GM13976 (cell line): Measurements from ENCODE around the gene MSRB3.

Experiments used
- DNase-seq: peaks from one replicate; pipeline ENCODE4 v3.0.0; 2012; ENCODE audit warnings: low spot score
- CTCF ChIP-seq: IDR thresholded peaks from 2 replicates; pipeline ENCODE4 v1.5.1; 2012; ENCODE audit warnings: borderline replicate concordance, mild to moderate bottlenecking; ENCODE audit not compliant: insufficient read depth; ENCODE audit errors: extremely low read depth, missing control alignments, control extremely low read depth
- in situ Hi-C: fragments of 300-500 bp; cut with MboI; formaldehyde crosslinking; loops from one replicate; pipeline ENCODE4 v1.12.0; 2022; ENCODE audit warnings: low sequenced_read_pairs, mixed read lengths, inconsistent platforms; ENCODE audit not compliant: unreplicated experiment

The MSRB3 gene

GRCh38 chr12:65495233-65495632 lies 216.8 kb downstream of the MSRB3 start:
- no peak for DNase-seq
- TF ChIP-seq CTCF, result no peak
- in situ Hi-C loops, result no loop called here

- no peak for DNase-seq
- no peak for TF ChIP-seq CTCF
These were observed 218.1 kb downstream of the MSRB3 start for GRCh38 chr12:65496617-65497016.

GRCh38 chr12:65497660-65498059 lies 219.2 kb downstream of the MSRB3 start:
- no peak for TF ChIP-seq CTCF

More at GRCh38 chr12:65496617-65497016, 218.1 kb downstream of the MSRB3 start:
- in situ Hi-C loops, result no loop called here

GRCh38 chr12:65499167-65499566 lies 220.7 kb downstream of the MSRB3 start:
- TF ChIP-seq CTCF, result no peak
- in situ Hi-C loops, result no loop called here
- DNase-seq, result no peak

More at GRCh38 chr12:65497660-65498059, 219.2 kb downstream of the MSRB3 start:
- in situ Hi-C loops, result no loop called here
- DNase-seq, result no peak

GRCh38 chr12:65500091-65500900 lies 221.8 kb downstream of the MSRB3 start:
- in situ Hi-C loops, result no loop called here
- no peak for TF ChIP-seq CTCF
- DNase-seq, result no peak

GRCh38 chr12:65501093-65501621 lies 222.7 kb downstream of the MSRB3 start:
- in situ Hi-C loops, result no loop called here
- TF ChIP-seq CTCF, result no peak
- DNase-seq, result no peak
